ENCODE measurements around the gene GGCX. TPM values are rescaled to one million over a fixed set of nuclear protein-coding genes. Genes with fewer than 3 reads are reported as not detected.

Gene GGCX
- total RNA-seq, 3 donors from 2014 or later: 26.4 to 39.1 (median 31.7) TPM

DNA sequence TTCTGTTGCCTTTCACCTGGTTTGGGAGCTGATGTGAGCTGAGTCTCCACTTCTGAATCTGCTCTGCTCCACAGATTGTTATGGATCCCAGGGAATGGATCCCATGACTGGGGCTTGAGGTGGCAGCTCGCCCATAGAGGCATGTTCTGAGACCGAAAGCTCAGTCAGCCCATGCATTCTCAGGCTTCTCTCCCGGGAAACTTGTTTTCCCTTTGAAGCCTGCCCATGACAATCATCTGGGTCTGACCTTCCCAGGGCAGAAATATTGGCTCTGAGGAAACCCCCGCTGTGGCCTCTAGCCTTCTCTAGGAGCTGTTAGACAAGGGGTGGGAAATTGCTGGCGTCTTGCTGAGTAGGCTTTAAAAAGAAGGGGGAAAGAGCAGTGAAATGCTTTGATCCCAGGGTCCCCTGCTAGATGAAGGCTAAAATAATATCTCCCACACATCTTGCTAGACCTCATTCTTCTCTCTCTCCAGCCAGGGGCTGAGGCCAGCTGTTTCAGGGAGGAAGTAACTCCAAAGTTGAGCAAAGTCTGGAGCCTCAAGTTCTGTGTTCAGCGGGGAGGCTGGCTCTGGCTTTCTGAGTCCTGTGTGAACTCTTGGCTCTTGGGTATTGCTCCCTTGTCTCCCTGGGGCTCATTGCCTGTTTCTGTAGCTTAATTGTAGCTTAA, 18.1 kb upstream of the GGCX start:
- intact Hi-C loops (cut with DNase I, micrococcal nuclease): no loop called here
- Histone ChIP-seq H3K9me3 (no peaks in the 10 kb centered on the region), H3K4me1 (ENCODE audit: low read depth) (peaks cover 23% of the 10 kb centered on the region), H3K36me3 (ENCODE audit: low read depth) (no peaks in the 10 kb centered on the region), H3K4me3 (no peak overlapping the region)
- TF ChIP-seq, protein P1, sequence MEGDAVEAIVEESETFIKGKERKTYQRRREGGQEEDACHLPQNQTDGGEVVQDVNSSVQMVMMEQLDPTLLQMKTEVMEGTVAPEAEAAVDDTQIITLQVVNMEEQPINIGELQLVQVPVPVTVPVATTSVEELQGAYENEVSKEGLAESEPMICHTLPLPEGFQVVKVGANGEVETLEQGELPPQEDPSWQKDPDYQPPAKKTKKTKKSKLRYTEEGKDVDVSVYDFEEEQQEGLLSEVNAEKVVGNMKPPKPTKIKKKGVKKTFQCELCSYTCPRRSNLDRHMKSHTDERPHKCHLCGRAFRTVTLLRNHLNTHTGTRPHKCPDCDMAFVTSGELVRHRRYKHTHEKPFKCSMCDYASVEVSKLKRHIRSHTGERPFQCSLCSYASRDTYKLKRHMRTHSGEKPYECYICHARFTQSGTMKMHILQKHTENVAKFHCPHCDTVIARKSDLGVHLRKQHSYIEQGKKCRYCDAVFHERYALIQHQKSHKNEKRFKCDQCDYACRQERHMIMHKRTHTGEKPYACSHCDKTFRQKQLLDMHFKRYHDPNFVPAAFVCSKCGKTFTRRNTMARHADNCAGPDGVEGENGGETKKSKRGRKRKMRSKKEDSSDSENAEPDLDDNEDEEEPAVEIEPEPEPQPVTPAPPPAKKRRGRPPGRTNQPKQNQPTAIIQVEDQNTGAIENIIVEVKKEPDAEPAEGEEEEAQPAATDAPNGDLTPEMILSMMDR (IDR thresholded peaks at IDR 0.05): no peak
- ATAC-seq (no peak), DNase-seq (peak in 1 of 3 donors; percentile 41)

- Histone ChIP-seq H3K36me3 (ENCODE audit: low read depth) (no peaks in the 10 kb centered on the region), H3K9me3 (no peaks in the 10 kb centered on the region), H3K4me1 (ENCODE audit: low read depth) (peaks cover 20% of the 10 kb centered on the region), H3K4me3 (peak overlapping the region; percentile 37)
- peak; percentile 57 for ATAC-seq
- intact Hi-C loops (cut with DNase I, micrococcal nuclease): no loop called here
- TF ChIP-seq, protein P1 (IDR thresholded peaks at IDR 0.05): no peak
- DNase-seq: peak; percentile 57 to 80 (median 68)
Measured at GRCh38 chr2:85578243-85579180, 17.2 kb upstream of the GGCX start.

DNA sequence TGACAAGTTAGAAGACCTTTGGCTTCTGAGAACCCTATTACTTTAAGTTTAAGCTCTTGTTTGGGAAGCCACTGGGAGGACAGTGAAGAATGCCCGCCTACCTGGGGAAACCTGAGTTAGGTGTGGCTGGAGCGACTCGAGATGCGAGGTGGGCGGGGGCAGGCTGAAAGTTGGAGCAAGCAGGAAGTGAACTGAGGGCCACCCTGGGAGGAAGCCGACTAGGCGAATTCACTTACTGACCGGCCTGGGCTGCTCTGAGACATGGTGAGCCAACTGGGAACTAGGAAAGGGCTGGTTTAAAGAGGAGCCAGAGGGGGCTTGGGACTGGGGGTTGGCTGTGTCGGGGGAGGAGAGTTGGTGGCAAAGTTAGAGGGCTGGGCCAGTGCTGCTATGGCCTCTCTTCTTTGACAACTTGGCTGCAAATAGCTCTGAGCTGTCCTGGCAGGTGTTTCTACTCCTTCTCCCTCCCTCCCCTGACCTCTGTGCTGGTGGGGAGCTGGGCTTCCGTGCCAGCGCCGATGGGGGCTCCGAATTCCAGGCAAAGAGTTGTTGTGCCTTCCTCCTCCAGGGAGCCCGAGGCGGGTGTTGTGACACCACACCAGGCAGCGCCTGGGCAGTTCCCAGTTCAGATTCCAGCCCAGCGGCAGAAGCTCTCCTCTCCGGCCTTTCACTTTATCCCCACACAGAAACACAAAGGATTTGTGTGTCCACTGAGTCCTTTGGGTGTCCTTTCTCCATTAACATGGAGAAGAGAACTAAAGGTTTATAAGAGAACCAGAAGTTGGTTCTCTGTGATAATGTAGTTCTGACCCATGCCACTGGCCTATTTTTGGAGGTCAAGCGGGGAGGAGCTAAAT, 16.3 kb upstream of the GGCX start, which contains the start of gene VAMP8:
Gene VAMP8, plus strand, starts transcription at position 201 of the 857 bp plus-strand sequence. Its CDS starts 61 bp downstream, at position 262.
- TF ChIP-seq, protein P1 (IDR thresholded peaks at IDR 0.05): no peak
- intact Hi-C loops (cut with DNase I, micrococcal nuclease): no loop called here
- Histone ChIP-seq H3K4me1 (ENCODE audit: low read depth) (peaks cover 17% of the 10 kb centered on the region), H3K9me3 (no peaks in the 10 kb centered on the region), H3K36me3 (ENCODE audit: low read depth) (no peaks in the 10 kb centered on the region), H3K4me3 (peak within 1 kb of the TSS; percentile 37)
- ATAC-seq: peak; percentile 96
- DNase-seq: peak; percentile 89 to 93 (median 92)

- ATAC-seq (no peak), DNase-seq (no peak)
- Histone ChIP-seq H3K4me1 (ENCODE audit: low read depth) (peaks cover 17% of the 10 kb centered on the region), H3K4me3 (no peak overlapping the region), H3K36me3 (ENCODE audit: low read depth) (no peaks in the 10 kb centered on the region), H3K9me3 (no peaks in the 10 kb centered on the region)
- TF ChIP-seq, protein P1 (IDR thresholded peaks at IDR 0.05): no peak
- intact Hi-C loops (cut with DNase I, micrococcal nuclease): no loop called here
Measured at GRCh38 chr2:85577063-85577385, 15.7 kb upstream of the GGCX start.

DNA sequence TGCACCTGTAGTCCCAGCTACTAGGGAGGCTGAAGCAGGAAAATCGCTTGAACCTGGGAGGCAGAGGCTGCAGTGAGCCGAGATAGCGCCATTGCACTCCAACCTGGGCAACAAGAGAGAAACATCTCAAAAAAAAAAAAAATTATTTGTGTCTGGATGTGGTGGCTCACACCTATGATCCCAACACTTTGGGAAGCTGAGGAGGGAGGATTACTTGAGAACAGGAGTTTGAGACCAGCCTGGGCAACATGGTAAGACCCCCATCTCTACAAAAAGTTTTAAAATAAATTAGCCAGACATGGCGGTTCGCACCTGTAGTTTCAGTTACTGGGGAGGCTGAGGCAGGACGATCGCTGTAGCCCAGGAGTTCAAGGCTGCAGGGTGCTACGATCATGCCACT, 14.4 kb upstream of the GGCX start:
- no peak overlapping the region for H3K4me3 ChIP-seq
- TF ChIP-seq, protein P1 (IDR thresholded peaks at IDR 0.05): no peak
- peaks cover 17% of the 10 kb centered on the region for H3K4me1 ChIP-seq (ENCODE audit: low read depth)
- ATAC-seq (no peak), DNase-seq (no peak)
- H3K36me3 ChIP-seq (ENCODE audit: low read depth): no peaks in the 10 kb centered on the region
- H3K9me3 ChIP-seq: no peaks in the 10 kb centered on the region
- intact Hi-C loops (cut with DNase I, micrococcal nuclease): no loop called here

Data from mucosa of descending colon (tissue), 3 donors.